ENCODE results near the gene RTN4IP1. TPM values are rescaled to one million over a fixed set of nuclear protein-coding genes. Genes with fewer than 3 reads are reported as not detected.

RTN4IP1 gene
- polyA plus RNA-seq, 1 of the 3 experiments (the other 2 are of a cell fraction), result 4.3 TPM

DNA sequence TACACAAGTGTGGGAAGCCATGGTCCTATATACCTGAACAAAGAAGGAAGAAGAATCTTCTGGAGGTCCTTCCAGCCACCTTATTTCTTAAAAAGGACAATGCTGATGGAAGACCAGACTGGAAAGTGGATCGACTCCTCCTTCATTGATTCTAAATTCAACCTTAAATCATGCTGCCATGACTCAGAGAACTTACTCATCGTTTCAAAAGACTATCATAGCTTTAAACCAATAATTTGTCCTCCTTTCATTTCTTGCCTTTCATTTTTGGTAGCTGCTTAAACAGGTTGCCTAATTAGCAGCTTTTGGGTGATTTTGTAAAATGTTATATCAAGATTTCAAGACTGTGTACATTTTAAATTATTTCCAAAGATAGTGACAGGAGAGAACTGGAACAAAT lies 60.8 kb downstream of the RTN4IP1 start:
- no peak for DNase-seq
- no peaks in the 10 kb centered on the region for H3K27me3 ChIP-seq (ENCODE audit: insufficient read depth)
- H3K79me2 ChIP-seq (ENCODE audit: insufficient read depth), result no peaks in the 10 kb centered on the region
- H3K9me3 ChIP-seq, result no peaks in the 10 kb centered on the region
- H3K9ac ChIP-seq, result no peak overlapping the region
- H3K36me3 ChIP-seq (replicated peaks in 1 of 2; ENCODE audit: control insufficient read depth in 1 of 2, insufficient read depth in 2 of 2, low read length in 1 of 2), result peaks cover 49 to 64% of the 10 kb centered on the region in 2 experiments
- no peaks in the 10 kb centered on the region for H4K20me1 ChIP-seq (ENCODE audit: insufficient read depth)
- H3F3A ChIP-seq (replicated peaks; ENCODE audit: insufficient read depth), result peaks cover 12% of the 10 kb centered on the region
- H3K9me2 ChIP-seq, result no peaks in the 10 kb centered on the region
- POLR2A ChIA-PET, result no interaction called here
- H3K27ac ChIP-seq (ENCODE audit: low read depth in 2 of 2, low read length in 1 of 2), result no peak overlapping the region
- H3K4me1 ChIP-seq (ENCODE audit: control insufficient read depth in 1 of 2, insufficient read depth in 2 of 2, low read depth in 1 of 2, low read length in 1 of 2), result peaks cover 0 to 9% of the 10 kb centered on the region in 2 experiments; a peak in 2 of 4 replicates
- WGBS (ENCODE audit: low lambda C conversion rate), result 32% methylated on average over 2 of the region's 2 CpGs
- no peak overlapping the region for H3K4me2 ChIP-seq
- no peak overlapping the region for H3K4me3 ChIP-seq (ENCODE audit: low read depth in 2 of 2, low read length in 1 of 2)
- no peak for TF ChIP-seq RFX5 (IDR thresholded peaks at IDR 0.05; ENCODE audit: low read length)
- TF ChIP-seq JUND (IDR thresholded peaks at IDR 0.05), result peak; percentile 35; the same call in 1 of the 2 replicates
- peak; percentile 68; the same call in 1 of the 2 replicates for TF ChIP-seq FOSL2 (IDR thresholded peaks at IDR 0.05; ENCODE audit: borderline replicate concordance, low read depth)
- TF ChIP-seq PBX3 (IDR thresholded peaks at IDR 0.05), result peak; percentile 63
- CTCF ChIA-PET, result interaction anchor here (3.6 to 10.4 kb wide), 3 partner anchors 123 to 413 kb away, joined by 8 to 85 read pairs (median 19); partner anchors contain the start of gene CRYBG1
- no peak overlapping the region for H2AFZ ChIP-seq (ENCODE audit: low read depth)

GRCh38 chr6:106564476-106564875 lies 64.8 kb downstream of the RTN4IP1 start:
- Histone ChIP-seq H3K9me3 (no peaks in the 10 kb centered on the region), H3K4me3 (ENCODE audit: low read depth in 2 of 2, low read length in 1 of 2) (no peak overlapping the region), H2AFZ (ENCODE audit: low read depth) (no peak overlapping the region), H3K79me2 (ENCODE audit: insufficient read depth) (no peaks in the 10 kb centered on the region), H4K20me1 (ENCODE audit: insufficient read depth) (no peaks in the 10 kb centered on the region), H3K4me2 (no peak overlapping the region), H3K9ac (no peak overlapping the region), H3K27me3 (ENCODE audit: insufficient read depth) (no peaks in the 10 kb centered on the region), H3F3A (replicated peaks; ENCODE audit: insufficient read depth) (peaks cover 25% of the 10 kb centered on the region), H3K27ac (ENCODE audit: low read depth in 2 of 2, low read length in 1 of 2) (0 out of 4 replicates have a peak overlapping the region, but pooled peaks of 1 of the 2 experiments have one; percentile 2), H3K4me1 (ENCODE audit: control insufficient read depth in 1 of 2, insufficient read depth in 2 of 2, low read depth in 1 of 2, low read length in 1 of 2) (peaks cover 0 to 14% of the 10 kb centered on the region in 2 experiments; a peak in 3 of 4 replicates), H3K36me3 (replicated peaks in 1 of 2; ENCODE audit: control insufficient read depth in 1 of 2, insufficient read depth in 2 of 2, low read length in 1 of 2) (peaks cover 44 to 60% of the 10 kb centered on the region in 2 experiments), H3K9me2 (no peaks in the 10 kb centered on the region)
- POLR2A ChIA-PET, result no interaction called here
- 70% methylated on average over 4 of the region's 4 CpGs for WGBS (ENCODE audit: low lambda C conversion rate)
- CTCF ChIA-PET, result interaction anchor here (1.6 to 10.4 kb wide), 6 partner anchors 116 to 433 kb away, joined by 4 to 85 read pairs (median 18); partner anchors contain the start of gene CRYBG1
- no peak for DNase-seq
- TF ChIP-seq ELF1 (IDR thresholded peaks at IDR 0.05) (no peak), EZH2phosphoT487 (IDR thresholded peaks at IDR 0.05; ENCODE audit: borderline replicate concordance, low read depth) (no peak), EP300 (IDR thresholded peaks at IDR 0.05; ENCODE audit: borderline replicate concordance in 1 of 2, low read depth in 1 of 2, low read length in 1 of 2) (no peak), FOXJ3 (CRISPR knock-in tag; IDR thresholded peaks at IDR 0.05) (no peak), ZBTB33 (IDR thresholded peaks at IDR 0.05; ENCODE audit: borderline replicate concordance, low read depth) (no peak), RXRA (IDR thresholded peaks at IDR 0.05; ENCODE audit: borderline replicate concordance, low read depth) (no peak), RFX5 (IDR thresholded peaks at IDR 0.05; ENCODE audit: low read length) (no peak), TAF1 (IDR thresholded peaks at IDR 0.05; ENCODE audit: borderline replicate concordance, low read depth, low read length) (no peak), SIN3A (IDR thresholded peaks at IDR 0.05; ENCODE audit: borderline replicate concordance, low read depth, low read length) (no peak), CHD2 (IDR thresholded peaks at IDR 0.05; ENCODE audit: low read length, partially characterized antibody) (no peak), FOSL2 (IDR thresholded peaks at IDR 0.05; ENCODE audit: borderline replicate concordance, low read depth) (no peak), FOXM1 (IDR thresholded peaks at IDR 0.05; ENCODE audit: low read depth) (no peak)
- TF ChIP-seq, protein P1, sequence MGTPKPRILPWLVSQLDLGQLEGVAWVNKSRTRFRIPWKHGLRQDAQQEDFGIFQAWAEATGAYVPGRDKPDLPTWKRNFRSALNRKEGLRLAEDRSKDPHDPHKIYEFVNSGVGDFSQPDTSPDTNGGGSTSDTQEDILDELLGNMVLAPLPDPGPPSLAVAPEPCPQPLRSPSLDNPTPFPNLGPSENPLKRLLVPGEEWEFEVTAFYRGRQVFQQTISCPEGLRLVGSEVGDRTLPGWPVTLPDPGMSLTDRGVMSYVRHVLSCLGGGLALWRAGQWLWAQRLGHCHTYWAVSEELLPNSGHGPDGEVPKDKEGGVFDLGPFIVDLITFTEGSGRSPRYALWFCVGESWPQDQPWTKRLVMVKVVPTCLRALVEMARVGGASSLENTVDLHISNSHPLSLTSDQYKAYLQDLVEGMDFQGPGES (IDR thresholded peaks at IDR 0.05; ENCODE audit: low read depth, low read length), result no peak
- TF ChIP-seq, protein P2, sequence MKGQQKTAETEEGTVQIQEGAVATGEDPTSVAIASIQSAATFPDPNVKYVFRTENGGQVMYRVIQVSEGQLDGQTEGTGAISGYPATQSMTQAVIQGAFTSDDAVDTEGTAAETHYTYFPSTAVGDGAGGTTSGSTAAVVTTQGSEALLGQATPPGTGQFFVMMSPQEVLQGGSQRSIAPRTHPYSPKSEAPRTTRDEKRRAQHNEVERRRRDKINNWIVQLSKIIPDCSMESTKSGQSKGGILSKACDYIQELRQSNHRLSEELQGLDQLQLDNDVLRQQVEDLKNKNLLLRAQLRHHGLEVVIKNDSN (IDR thresholded peaks at IDR 0.05; ENCODE audit: borderline replicate concordance, low read depth), result no peak
- TF ChIP-seq, protein P3, sequence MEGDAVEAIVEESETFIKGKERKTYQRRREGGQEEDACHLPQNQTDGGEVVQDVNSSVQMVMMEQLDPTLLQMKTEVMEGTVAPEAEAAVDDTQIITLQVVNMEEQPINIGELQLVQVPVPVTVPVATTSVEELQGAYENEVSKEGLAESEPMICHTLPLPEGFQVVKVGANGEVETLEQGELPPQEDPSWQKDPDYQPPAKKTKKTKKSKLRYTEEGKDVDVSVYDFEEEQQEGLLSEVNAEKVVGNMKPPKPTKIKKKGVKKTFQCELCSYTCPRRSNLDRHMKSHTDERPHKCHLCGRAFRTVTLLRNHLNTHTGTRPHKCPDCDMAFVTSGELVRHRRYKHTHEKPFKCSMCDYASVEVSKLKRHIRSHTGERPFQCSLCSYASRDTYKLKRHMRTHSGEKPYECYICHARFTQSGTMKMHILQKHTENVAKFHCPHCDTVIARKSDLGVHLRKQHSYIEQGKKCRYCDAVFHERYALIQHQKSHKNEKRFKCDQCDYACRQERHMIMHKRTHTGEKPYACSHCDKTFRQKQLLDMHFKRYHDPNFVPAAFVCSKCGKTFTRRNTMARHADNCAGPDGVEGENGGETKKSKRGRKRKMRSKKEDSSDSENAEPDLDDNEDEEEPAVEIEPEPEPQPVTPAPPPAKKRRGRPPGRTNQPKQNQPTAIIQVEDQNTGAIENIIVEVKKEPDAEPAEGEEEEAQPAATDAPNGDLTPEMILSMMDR (IDR thresholded peaks at IDR 0.05), result no peak

Measured in SK-N-SH (cell line).